ENCODE data around the gene BICC1. TPM values are rescaled to one million over a fixed set of nuclear protein-coding genes. Genes with fewer than 3 reads are reported as not detected.

Gene BICC1
- total RNA-seq, 2 donors from 2014 or later: 0.27 to 0.40 TPM

- Histone ChIP-seq H3K9ac (ENCODE audit: extremely low read depth, low read length, poor library complexity, severe bottlenecking) (no peak overlapping the region), H3K27me3 (ENCODE audit: control insufficient read depth, insufficient read depth, low read length, poor library complexity, severe bottlenecking) (no peaks in the 10 kb centered on the region), H3K36me3 (ENCODE audit: control insufficient read depth, insufficient read depth, low read length) (no peaks in the 10 kb centered on the region), H3K27ac (ENCODE audit: low read depth, low read length) (no peak overlapping the region), H3K4me1 (ENCODE audit: control insufficient read depth, insufficient read depth, low read length) (no peaks in the 10 kb centered on the region), H3K9me3 (ENCODE audit: control insufficient read depth, low read length) (no peaks in the 10 kb centered on the region), H3K4me3 (ENCODE audit: low read length) (no peak overlapping the region)
- Mint-ChIP-seq H3K4me3 (no peak overlapping the region), H3K9me3 (no peaks in the 10 kb centered on the region), H3K4me1 (peaks cover 8% of the 10 kb centered on the region), H3K27me3 (ENCODE audit: insufficient read depth) (no peaks in the 10 kb centered on the region), H3K27ac (no peak overlapping the region), H3K36me3 (ENCODE audit: low read depth) (no peaks in the 10 kb centered on the region)
- TF ChIP-seq, protein P1, sequence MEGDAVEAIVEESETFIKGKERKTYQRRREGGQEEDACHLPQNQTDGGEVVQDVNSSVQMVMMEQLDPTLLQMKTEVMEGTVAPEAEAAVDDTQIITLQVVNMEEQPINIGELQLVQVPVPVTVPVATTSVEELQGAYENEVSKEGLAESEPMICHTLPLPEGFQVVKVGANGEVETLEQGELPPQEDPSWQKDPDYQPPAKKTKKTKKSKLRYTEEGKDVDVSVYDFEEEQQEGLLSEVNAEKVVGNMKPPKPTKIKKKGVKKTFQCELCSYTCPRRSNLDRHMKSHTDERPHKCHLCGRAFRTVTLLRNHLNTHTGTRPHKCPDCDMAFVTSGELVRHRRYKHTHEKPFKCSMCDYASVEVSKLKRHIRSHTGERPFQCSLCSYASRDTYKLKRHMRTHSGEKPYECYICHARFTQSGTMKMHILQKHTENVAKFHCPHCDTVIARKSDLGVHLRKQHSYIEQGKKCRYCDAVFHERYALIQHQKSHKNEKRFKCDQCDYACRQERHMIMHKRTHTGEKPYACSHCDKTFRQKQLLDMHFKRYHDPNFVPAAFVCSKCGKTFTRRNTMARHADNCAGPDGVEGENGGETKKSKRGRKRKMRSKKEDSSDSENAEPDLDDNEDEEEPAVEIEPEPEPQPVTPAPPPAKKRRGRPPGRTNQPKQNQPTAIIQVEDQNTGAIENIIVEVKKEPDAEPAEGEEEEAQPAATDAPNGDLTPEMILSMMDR (conservative IDR thresholded peaks at IDR 0.05): no peak
- no peak for DNase-seq
- 81% methylated on average over 3 of the region's 3 CpGs; no CpG with 5 or more reads in 1 of the 2 experiments for WGBS, 2 experiments (ENCODE audit: insufficient coverage in 1 of 2, insufficient read length in 1 of 2)
Measured at GRCh38 chr10:58697691-58698090, 185.0 kb downstream of the BICC1 start.

DNA sequence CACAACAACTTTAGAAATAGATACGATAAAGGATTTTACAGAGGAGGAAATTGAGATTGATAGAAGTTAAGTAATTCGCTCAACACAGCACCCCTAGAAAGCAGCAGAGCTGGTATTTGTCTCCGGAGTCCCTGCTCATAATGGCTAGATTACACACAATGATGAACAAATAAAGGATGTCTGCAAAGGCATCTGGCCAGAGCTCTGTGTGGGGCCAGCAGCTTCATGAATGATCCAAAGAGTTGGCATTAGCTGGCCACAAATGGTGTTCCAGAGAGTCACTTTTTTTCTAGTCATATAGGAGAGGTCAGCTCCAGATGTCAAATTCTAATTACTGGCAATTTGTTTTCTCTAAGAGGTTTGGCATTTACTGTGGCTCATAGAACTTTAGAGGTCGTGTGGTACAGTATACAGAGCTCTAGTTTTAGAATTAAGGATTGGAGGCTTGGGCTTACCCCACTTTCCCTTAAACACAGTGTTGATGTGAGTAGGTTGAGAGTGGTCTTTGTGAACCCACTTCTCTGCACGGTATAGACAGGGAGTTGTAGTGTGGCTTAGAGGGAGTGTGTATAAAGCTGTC is 186.2 kb downstream of the BICC1 start:
- no peaks in the 10 kb centered on the region for H3K36me3 ChIP-seq (ENCODE audit: control insufficient read depth, insufficient read depth, low read length)
- H3K27me3 ChIP-seq (ENCODE audit: control insufficient read depth, insufficient read depth, low read length, poor library complexity, severe bottlenecking): no peaks in the 10 kb centered on the region
- no peaks in the 10 kb centered on the region for H3K9me3 ChIP-seq (ENCODE audit: control insufficient read depth, low read length)
- no peak overlapping the region for H3K9ac ChIP-seq (ENCODE audit: extremely low read depth, low read length, poor library complexity, severe bottlenecking)
- WGBS, 2 experiments (ENCODE audit: insufficient coverage in 1 of 2, insufficient read length in 1 of 2): 84 to 94% methylated on average over 3 to 5 of the region's 5 CpGs
- Mint-ChIP-seq H3K36me3 (ENCODE audit: low read depth) (no peaks in the 10 kb centered on the region), H3K4me1 (peaks cover 8% of the 10 kb centered on the region), H3K27ac (no peak overlapping the region), H3K4me3 (no peak overlapping the region), H3K27me3 (ENCODE audit: insufficient read depth) (no peaks in the 10 kb centered on the region), H3K9me3 (no peaks in the 10 kb centered on the region)
- H3K4me1 ChIP-seq (ENCODE audit: control insufficient read depth, insufficient read depth, low read length): no peaks in the 10 kb centered on the region
- H3K27ac ChIP-seq (ENCODE audit: low read depth, low read length): no peak overlapping the region
- no peak for DNase-seq
- TF ChIP-seq, protein P1 (conservative IDR thresholded peaks at IDR 0.05): no peak
- H3K4me3 ChIP-seq (ENCODE audit: low read length): no peak overlapping the region

- 83 to 96% methylated on average over 1 of the region's 1 CpG for WGBS, 2 experiments (ENCODE audit: insufficient coverage in 1 of 2, insufficient read length in 1 of 2)
- no peaks in the 10 kb centered on the region for H3K27me3 ChIP-seq (ENCODE audit: control insufficient read depth, insufficient read depth, low read length, poor library complexity, severe bottlenecking)
- no peak for DNase-seq
- Mint-ChIP-seq H3K4me3 (no peak overlapping the region), H3K9me3 (no peaks in the 10 kb centered on the region), H3K4me1 (peaks cover 8% of the 10 kb centered on the region), H3K27ac (no peak overlapping the region), H3K36me3 (ENCODE audit: low read depth) (no peaks in the 10 kb centered on the region), H3K27me3 (ENCODE audit: insufficient read depth) (no peaks in the 10 kb centered on the region)
- TF ChIP-seq, protein P1 (conservative IDR thresholded peaks at IDR 0.05): no peak
- H3K9ac ChIP-seq (ENCODE audit: extremely low read depth, low read length, poor library complexity, severe bottlenecking): no peak overlapping the region
- H3K4me3 ChIP-seq (ENCODE audit: low read length): no peak overlapping the region
- no peaks in the 10 kb centered on the region for H3K4me1 ChIP-seq (ENCODE audit: control insufficient read depth, insufficient read depth, low read length)
- H3K27ac ChIP-seq (ENCODE audit: low read depth, low read length): no peak overlapping the region
- H3K9me3 ChIP-seq (ENCODE audit: control insufficient read depth, low read length): no peaks in the 10 kb centered on the region
- no peaks in the 10 kb centered on the region for H3K36me3 ChIP-seq (ENCODE audit: control insufficient read depth, insufficient read depth, low read length)
Measured at GRCh38 chr10:58700591-58700990, 187.9 kb downstream of the BICC1 start.

Measured in endodermal cell (in vitro differentiated cells).